Frontal cortex (tissue), 4 donors: ENCODE data around the gene ZNF587B. TPM values are rescaled to one million over a fixed set of nuclear protein-coding genes. Genes with fewer than 3 reads are reported as not detected.
"Not testable (repeated sequence)": the region's sequence is repeated elsewhere in the genome, so short reads cannot be mapped to it uniquely, and the experiment has no call there.

ENCODE experiments used
- DNase-seq, 2 donors: peaks; one replicate each; pipeline ENCODE4 v3.0.0; 2012; ENCODE audit warnings: low spot score in 2 of 2
- FAIRE-seq: peaks from 2 replicates; lab custom pipeline; 2012; peaks lifted over from hg19 to GRCh38; lab: Jason Lieb, UNC
- total RNA-seq: library from RNA; depleted of rRNA; stranded (reverse); fragments of >200 nt; gene quantifications from one replicate; pipeline ENCODE4 v1.2.3, GENCODE V29; 2014
- donor health status: control.
- donor health status: control.
- donor health status: control.

Gene ZNF587B
- total RNA-seq, 1 donor from 2014 or later = 20.8 TPM

DNA sequence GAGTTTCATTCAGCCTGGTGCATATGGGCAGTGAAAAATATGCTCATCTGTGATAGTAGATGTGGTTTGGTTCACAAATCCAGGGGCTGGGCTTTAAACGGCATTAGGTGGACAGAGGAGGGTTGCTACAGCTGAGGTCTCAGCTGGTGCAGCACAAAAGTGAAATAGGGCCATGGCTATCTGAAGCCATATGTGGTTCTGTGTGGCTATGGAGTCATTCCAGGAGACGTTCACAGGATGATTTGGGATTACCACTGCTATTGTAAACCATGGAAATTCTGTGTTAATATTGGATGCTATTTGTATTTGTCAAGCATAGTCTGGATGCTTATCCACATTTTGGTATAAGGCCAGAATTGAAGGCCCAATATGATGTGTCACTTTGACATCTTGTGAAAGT lies 24.0 kb downstream of the ZNF587B start:
- FAIRE-seq, DNase-seq: not testable (repeated sequence)

DNA sequence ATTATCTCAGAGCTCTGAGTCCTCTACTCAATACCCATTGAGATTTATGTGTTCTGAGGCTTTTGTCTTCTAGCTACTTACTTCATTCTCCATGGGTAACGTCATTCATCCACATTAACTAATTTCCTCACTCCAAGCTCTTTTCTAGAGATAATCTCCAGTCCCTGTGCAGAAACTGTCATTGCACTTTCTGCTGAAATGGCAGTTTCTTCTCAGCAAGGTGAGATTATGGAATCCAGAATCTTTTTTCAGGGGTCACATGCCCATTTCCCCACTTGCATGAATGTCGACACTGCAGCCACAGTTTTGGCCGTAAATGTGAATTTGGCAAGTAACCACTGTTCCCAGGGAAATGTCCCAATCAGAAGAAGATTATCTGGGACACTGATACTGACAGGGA lies 32.3 kb downstream of the ZNF587B start:
- DNase-seq, FAIRE-seq: not testable (repeated sequence)

DNA sequence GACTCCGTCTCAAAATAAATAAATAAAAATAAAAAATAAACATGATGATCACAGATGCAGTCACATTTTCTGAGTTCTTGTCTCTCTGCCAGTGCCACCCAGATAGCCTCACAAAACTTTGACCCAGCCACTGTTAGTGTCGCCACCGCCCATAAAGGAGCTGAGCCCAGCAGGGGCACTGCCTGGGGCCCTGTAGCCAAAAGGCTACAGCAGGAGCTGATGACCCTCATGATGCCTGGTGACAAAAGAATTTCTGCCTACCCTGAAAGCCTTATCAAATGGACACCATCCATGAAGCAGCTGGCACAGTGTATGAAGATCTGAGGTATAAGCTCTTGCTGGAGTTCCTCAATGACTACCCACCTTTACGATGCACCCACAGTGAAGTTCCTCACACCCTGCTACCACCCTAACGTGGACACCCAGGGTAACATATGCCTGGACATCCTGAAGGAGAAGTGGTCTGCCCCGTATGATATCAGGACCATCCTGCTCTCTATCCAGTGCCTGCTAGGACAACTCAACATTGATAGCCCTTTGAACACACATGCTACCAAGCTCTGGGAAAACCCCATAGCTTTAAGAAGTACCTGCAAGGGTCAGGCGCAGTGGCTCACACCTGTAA lies 37.9 kb downstream of the ZNF587B start:
- FAIRE-seq (no peak), DNase-seq (no peak)

DNA sequence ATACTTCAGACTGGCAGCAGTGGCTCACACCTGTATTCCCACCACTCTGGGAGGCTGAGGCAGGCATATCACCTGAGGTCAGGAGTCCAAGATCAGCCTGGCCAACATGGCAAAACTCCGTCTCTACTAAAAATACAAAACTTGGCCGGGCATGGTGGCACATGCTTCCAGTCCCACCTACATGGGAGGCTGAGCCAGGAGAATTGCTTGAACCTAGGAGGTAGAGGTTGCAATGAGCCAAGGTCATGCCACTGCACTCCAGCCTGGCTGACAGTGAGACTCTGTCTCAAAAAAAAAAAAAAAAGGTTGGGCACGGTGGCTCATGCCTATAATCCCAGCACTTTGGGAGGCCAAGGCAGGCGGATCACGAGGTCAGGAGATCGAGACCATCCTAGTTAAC lies 39.6 kb downstream of the ZNF587B start:
- not testable (repeated sequence) for FAIRE-seq, DNase-seq

DNA sequence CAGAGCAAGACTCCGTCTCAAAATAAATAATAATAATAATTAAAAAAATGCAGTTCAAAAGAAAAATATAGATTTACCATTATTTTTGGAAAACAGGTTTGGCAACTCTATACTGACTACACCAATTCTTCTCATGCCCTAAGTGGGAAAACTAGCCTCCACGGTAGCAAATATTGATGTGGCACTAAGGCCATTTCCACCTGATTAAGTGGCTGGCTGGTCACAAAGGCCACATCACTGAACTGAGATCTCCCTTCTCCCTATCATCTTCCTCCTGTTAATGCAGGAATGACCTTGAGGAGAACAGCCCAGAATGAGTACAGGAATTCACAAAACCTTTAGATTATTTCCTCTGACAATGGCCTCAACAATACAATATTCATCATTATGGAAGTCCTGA lies 40.1 kb downstream of the ZNF587B start:
- FAIRE-seq = no peak
- DNase-seq = no peak

DNA sequence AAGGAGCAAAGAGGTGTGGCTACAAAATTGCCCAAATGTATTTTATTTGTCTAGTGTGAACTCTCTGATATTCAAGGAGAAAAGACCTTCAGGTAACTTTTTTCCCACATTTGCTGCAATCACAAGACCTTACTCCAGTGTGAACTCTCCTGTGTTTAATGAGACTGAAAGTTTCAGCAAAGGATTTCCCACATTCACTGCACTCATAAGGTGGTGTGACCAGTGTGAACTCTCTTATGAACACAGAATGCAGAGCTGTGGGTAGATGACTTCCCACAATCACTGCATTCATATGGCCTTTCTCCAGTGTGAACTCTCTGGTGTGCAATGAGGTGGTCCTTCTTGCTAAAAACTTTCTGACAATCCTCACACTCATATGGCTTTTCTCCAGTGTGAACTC lies 42.4 kb downstream of the ZNF587B start:
- no peak for FAIRE-seq

DNA sequence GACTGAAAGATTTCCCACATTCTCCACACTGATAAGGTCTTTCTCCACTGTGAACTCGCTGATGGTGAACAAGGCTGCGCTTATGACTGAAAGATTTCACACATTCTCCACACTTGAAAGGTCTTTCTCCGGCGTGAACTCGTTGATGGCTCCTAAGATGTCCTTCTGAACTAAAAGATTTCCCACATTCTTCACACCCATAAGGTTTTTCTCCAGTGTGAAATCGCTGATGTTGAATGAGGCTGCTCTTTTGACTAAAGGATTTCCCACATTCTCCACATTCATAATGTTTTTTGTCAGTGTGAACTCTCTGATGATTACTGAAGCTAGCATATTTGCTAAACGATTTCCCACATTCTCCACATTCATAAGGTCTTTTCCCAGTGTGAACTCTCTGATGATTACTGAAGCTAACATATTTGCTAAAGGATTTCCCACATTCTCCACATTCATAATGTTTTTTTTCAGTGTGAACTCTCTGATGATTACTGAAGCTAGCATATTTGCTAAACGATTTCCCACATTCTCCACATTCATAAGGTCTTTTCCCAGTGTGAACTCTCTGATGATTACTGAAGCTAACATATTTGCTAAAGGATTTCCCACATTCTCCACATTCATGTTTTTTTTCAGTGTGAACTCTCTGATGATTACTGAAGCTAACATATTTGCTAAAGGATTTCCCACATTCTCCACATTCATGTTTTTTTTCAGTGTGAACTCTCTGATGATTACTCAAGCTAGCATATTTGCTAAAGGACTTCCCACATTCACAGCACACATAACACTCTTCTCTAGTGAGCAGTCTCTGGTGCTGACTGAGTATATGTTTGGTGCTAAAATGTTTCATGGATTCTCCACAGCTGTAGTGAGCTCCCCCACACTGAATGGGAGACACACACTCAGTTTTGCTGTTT lies 44.0 kb downstream of the ZNF587B start:
- not testable (repeated sequence) for DNase-seq, FAIRE-seq

More for the DNA sequence above, 42.4 kb downstream of the ZNF587B start:
- DNase-seq = no peak

DNA sequence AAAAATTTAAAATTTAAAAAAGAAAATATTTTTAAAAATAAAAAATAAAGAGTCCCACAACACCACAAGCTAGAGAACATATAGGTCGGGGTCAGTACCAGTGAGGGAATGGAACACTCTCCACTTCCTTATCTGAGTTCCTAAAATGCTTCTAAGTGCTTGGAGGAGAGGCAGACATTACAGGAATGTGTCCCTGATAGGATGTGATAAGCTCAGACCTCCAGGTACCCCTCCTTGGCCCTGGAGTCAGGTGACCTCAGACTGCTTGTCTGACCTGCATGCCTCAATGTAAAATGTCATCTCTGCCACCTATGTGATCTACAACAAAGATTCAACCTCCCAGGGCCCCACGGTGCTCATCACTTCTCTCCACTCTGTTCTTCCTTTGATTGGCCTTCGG lies 55.9 kb downstream of the ZNF587B start:
- FAIRE-seq = no peak

DNA sequence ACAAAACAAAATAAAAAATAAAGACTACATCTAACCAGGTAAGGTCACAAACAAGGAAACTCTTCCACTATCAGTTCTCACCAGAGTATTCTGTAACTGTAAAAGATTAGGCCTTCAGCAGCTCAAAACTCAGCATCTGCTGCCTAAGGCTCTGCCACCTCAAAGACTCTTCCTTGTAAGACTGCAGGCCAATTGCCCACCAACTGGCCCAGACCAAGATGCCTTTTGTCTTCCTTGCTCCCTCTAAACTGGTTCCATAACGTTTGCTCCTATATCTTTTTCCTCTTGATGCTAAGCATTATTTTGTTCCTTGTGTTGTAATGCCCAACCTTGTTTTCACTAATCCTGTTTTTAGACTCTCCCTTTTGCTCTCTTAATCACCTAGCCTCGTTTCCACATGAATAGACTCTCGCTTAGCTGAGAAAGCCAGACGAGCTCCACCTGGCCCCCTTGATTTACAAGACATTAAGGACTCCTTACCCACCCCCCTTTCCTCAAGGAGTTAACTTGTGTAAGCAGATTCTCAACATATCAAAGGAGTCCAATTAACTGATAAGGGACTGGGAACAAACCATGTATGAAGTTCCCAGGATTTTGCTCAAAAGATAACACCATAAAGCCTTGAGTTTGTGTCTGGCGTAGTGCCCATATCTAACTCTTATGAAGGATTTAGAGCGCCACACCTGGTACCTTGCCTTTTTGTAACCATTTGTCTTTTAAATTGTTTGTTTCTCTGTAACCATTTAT lies 57.3 kb downstream of the ZNF587B start:
- no peak for FAIRE-seq
- DNase-seq = no peak

More for the DNA sequence above, 55.9 kb downstream of the ZNF587B start:
- DNase-seq = no peak

DNA sequence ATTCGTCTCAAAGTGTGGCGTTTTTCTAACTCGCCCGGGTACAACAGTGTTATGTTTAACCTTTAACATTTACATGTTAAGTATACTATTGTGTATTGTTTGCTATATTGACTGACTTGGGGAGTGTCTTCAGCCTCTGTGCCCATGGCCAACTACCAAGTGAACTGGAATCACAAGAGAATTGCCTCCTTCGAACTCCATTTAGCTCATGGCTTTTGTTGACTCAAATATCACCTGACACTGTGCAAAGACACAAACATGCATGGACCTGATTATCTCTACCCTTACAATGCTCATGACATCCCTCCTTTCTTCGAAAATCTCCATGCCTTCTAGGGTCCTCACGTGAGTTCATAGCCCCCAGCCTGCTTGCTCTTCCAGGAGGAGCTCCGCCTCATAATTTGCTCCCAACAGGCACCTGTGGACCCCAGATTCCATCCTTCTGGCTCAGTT lies 58.0 kb downstream of the ZNF587B start:
- FAIRE-seq = no peak
- DNase-seq = peak in 1 of 2 donors; percentile 8

DNA sequence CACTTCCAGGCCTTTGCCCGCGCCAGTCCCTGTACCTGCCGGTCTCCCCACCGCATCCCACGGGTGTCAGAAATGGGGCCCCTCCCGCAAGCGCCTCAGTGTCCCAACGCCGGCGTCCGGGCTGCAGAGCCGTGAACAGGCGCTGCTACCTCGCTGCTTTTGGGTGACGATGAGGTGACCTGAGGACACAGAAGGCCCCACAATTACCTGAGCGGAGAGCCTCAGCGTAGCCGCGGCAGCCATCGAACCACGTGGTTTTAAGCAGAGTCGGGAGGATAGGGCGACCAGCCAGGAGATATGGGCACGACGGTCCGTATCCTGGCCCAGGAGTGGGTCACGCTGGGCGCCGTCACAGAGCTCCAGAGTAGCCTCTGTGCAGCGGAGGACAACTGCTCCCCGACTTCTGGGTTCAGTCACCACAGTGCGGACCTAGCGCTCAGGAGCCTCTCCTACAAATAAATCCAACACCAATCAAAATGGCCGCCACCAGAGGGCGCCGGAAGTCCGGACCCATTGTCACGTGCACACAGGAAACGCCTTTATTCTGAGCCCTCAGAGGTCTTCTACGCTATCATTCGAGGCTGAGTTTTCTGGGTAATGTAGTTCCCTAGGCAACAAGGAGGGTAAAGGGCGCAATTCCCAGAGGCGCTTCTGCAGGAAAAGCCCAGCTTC lies 58.6 kb downstream of the ZNF587B start, which contains the start of gene ZNF814:
Gene ZNF814, minus strand, starts transcription at position 478 of the 672 bp plus-strand sequence. Its CDS starts 235 bp downstream, at position 243.
- FAIRE-seq (no peak), DNase-seq (peak; percentile 31 to 74)

DNA sequence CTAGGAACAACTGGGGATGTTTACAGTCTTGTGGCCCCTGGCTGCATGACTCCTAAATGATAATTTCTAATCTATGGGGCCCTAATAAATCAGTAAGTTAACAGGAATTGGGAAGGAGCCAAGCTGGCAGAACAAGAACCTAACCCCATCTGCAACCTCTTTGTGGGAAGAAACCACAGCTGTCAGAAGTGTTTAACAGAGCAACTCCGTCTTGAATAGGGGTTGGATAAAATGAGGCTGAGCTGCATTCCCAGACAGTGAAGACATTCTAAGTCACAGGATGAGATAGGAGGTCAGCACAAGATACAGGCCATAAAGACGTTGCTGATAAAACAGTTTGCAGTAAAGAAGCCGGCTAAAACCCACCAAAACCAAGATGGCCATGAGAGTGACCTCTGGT lies 60.6 kb downstream of the ZNF587B start:
- not testable (repeated sequence) for FAIRE-seq, DNase-seq

Other genes with a start within 250 kb of the ZNF587B start
- 29.8 TPM for gene ZIK1, start 246.2 kb upstream of the ZNF587B start, total RNA-seq
- 3.7 TPM for gene ZNF530, start 230.4 kb upstream of the ZNF587B start, total RNA-seq
- gene ZNF134, start 216.1 kb upstream of the ZNF587B start, total RNA-seq = 37.5 TPM
- gene ZNF211, start 197.1 kb upstream of the ZNF587B start, total RNA-seq = 27.3 TPM
- not detected for gene ZSCAN4, start 161.4 kb upstream of the ZNF587B start, total RNA-seq
- 24.5 TPM for gene ZNF551, start 148.3 kb upstream of the ZNF587B start, total RNA-seq
- gene ZNF154, start 121.1 kb upstream of the ZNF587B start, total RNA-seq = 33.0 TPM
- 33.4 TPM for gene ZNF671, start 102.7 kb upstream of the ZNF587B start, total RNA-seq
- gene ZNF776, start 83.5 kb upstream of the ZNF587B start, total RNA-seq = 53.4 TPM
- gene ZNF586, start 60.6 kb upstream of the ZNF587B start, total RNA-seq = 61.1 TPM
- gene ZNF552, start 15.4 kb upstream of the ZNF587B start, total RNA-seq = 9.0 TPM
- gene ZNF587, start 19.6 kb downstream of the ZNF587B start, total RNA-seq = 24.9 TPM
- 25.7 TPM for gene ZNF814, start 58.7 kb downstream of the ZNF587B start, total RNA-seq
- gene ZNF417, start 86.3 kb downstream of the ZNF587B start, total RNA-seq = 31.0 TPM
- 53.4 TPM for gene ZNF418, start 105.1 kb downstream of the ZNF587B start, total RNA-seq
- 19.6 TPM for gene ZNF256, start 117.4 kb downstream of the ZNF587B start, total RNA-seq
- 0.82 TPM for gene C19orf18, start 144.2 kb downstream of the ZNF587B start, total RNA-seq
- 65.6 TPM for gene ZNF606, start 172.5 kb downstream of the ZNF587B start, total RNA-seq
- gene ZSCAN1, start 203.7 kb downstream of the ZNF587B start, total RNA-seq = 0.82 TPM
- gene ZNF135, start 229.0 kb downstream of the ZNF587B start, total RNA-seq = 11.8 TPM